Omental fat pad (tissue), 4 donors: Measurements from ENCODE around the gene DEFB124. TPM values are rescaled to one million over a fixed set of nuclear protein-coding genes. Genes with fewer than 3 reads are reported as not detected.
"Not testable (repeated sequence)": the region's sequence is repeated elsewhere in the genome, so short reads cannot be mapped to it uniquely, and the experiment has no call there.

ENCODE experiments used
- ATAC-seq: fragments of 150-250 bp; one replicate; pipeline ENCODE4 v1.9.1; 2016; ENCODE audit warnings: mild to moderate bottlenecking, moderate library complexity; ENCODE audit not compliant: low FRiP score
- DNase-seq: peaks from one replicate; pipeline ENCODE4 v3.0.0-alpha.2; 2019; ENCODE audit warnings: low spot score
- CTCF ChIP-seq, 3 donors: fragments of 450-650 bp; IDR thresholded peaks; one replicate each; pipeline ENCODE4 v1.5.1; 2016 to 2017; ENCODE audit warnings: antibody characterized with exemption in 3 of 3, mild to moderate bottlenecking in 3 of 3, moderate library complexity in 2 of 3
- total RNA-seq, 4 donors: library from RNA; depleted of rRNA; stranded (reverse); fragments of >200 nt; gene quantifications; one replicate each; pipeline ENCODE4 v1.1.0, GENCODE V29; 2016

DEFB124 gene
- total RNA-seq, 4 donors from 2014 or later = 2.7 TPM; not detected in 3

GRCh38 chr20:31446084-31446819 lies 28.7 kb downstream of the DEFB124 start:
- no peak for TF ChIP-seq CTCF (IDR thresholded peaks at IDR 0.05)
- ATAC-seq (no peak), DNase-seq (no peak)

- DNase-seq = no peak
- TF ChIP-seq CTCF (IDR thresholded peaks at IDR 0.05) = no peak
- ATAC-seq = no peak
These were observed 34.8 kb downstream of the DEFB124 start, which contains the start of gene DEFB123 for GRCh38 chr20:31440012-31440659. TSS of gene DEFB123 (plus strand) at chr20:31440632. CDS start at chr20:31440699, 67 bp downstream.

GRCh38 chr20:31430568-31431115 lies 44.3 kb downstream of the DEFB124 start:
- TF ChIP-seq CTCF (IDR thresholded peaks at IDR 0.05) = no peak
- DNase-seq (no peak), ATAC-seq (no peak)

GRCh38 chr20:31427576-31427975 lies 47.4 kb downstream of the DEFB124 start:
- ATAC-seq, DNase-seq: not testable (repeated sequence)

GRCh38 chr20:31426891-31427551 lies 47.9 kb downstream of the DEFB124 start:
- not testable (repeated sequence) for DNase-seq, ATAC-seq

- ATAC-seq (no peak), DNase-seq (no peak)
- TF ChIP-seq CTCF (IDR thresholded peaks at IDR 0.05) = no peak
These were observed 49.1 kb downstream of the DEFB124 start for GRCh38 chr20:31425797-31426196.

GRCh38 chr20:31418307-31418706 lies 56.6 kb downstream of the DEFB124 start:
- ATAC-seq (no peak), DNase-seq (no peak)
- TF ChIP-seq CTCF (IDR thresholded peaks at IDR 0.05) = no peak
